ENCODE measurements around the gene SIK3.

The SIK3 gene

DNA sequence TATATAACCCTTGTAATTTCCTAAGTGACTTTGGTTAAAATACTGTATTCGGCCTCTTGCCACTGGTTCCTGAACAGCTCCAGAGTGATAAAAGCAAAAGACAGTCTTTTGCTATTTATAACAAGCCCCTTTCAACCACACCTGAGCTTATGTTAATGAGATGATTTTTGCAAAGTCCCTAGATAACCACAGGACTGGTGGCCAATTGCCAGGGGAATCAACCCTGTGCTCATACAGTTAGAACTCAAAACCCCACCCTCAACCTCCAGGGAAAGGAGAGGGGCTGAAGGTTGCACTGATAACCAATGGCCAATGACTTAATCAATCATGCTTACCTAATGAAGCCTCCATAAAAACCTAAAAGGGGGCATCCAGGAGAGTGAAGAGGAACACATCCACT, 77.9 kb downstream of the SIK3 start:
- no peak overlapping the region for H3K4me3 ChIP-seq (ENCODE audit: low read depth, low read length)
- TF ChIP-seq CTCF (IDR thresholded peaks at IDR 0.05; ENCODE audit: low read depth, low read length), result no peak

GRCh38 chr11:117019871-117020270, 78.4 kb downstream of the SIK3 start:
- H3K4me3 ChIP-seq (ENCODE audit: low read depth, low read length), result no peak overlapping the region
- TF ChIP-seq CTCF (IDR thresholded peaks at IDR 0.05; ENCODE audit: low read depth, low read length), result no peak

- no peak for TF ChIP-seq CTCF (IDR thresholded peaks at IDR 0.05; ENCODE audit: low read depth, low read length)
- no peak overlapping the region for H3K4me3 ChIP-seq (ENCODE audit: low read depth, low read length)
Measured at GRCh38 chr11:117017456-117017855, 80.8 kb downstream of the SIK3 start.

DNA sequence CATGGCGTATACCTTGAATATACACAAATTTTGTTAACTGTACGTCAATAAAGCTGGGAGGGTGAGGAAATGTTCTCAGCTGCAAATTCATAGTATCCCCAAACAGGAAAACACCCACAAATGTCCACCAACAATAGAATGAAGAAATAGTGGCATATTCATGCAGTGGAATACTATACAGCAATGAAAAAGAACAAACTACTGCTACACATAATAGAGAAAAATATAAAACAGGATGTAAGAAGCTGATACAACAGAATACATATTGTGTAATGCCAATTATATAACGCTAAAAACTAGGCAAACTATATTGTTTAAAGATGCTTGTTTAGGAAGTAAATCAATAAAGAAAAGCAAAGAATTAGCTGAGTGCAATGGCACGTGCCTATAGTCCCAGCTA, 81.5 kb downstream of the SIK3 start:
- no peak overlapping the region for H3K4me3 ChIP-seq (ENCODE audit: low read depth, low read length)
- no peak for TF ChIP-seq CTCF (IDR thresholded peaks at IDR 0.05; ENCODE audit: low read depth, low read length)

DNA sequence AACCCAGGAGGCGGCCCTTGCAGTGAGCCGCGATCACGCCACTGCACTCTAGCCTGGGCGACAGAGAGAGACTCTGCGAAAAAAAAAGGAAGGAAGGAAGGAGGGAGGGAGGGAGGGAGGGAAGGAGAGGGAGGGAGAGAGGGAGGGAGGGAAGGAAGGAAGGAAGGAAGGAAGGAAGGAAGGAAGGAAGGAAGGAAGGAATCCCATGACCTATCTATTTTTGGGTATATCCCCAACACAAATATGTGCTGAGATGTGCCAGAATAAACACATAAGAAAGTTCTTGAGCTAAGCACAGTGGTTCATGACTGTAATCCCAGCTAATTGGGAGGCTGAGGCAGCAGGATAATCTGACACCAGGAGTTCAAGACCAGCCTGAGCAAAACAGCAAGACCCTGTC, 82.0 kb downstream of the SIK3 start:
- no peak for TF ChIP-seq CTCF (IDR thresholded peaks at IDR 0.05; ENCODE audit: low read depth, low read length)
- no peak overlapping the region for H3K4me3 ChIP-seq (ENCODE audit: low read depth, low read length)

- no peak for TF ChIP-seq CTCF (IDR thresholded peaks at IDR 0.05; ENCODE audit: low read depth, low read length)
- no peak overlapping the region for H3K4me3 ChIP-seq (ENCODE audit: low read depth, low read length)
Measured at GRCh38 chr11:117011541-117011898, 86.7 kb downstream of the SIK3 start.

DNA sequence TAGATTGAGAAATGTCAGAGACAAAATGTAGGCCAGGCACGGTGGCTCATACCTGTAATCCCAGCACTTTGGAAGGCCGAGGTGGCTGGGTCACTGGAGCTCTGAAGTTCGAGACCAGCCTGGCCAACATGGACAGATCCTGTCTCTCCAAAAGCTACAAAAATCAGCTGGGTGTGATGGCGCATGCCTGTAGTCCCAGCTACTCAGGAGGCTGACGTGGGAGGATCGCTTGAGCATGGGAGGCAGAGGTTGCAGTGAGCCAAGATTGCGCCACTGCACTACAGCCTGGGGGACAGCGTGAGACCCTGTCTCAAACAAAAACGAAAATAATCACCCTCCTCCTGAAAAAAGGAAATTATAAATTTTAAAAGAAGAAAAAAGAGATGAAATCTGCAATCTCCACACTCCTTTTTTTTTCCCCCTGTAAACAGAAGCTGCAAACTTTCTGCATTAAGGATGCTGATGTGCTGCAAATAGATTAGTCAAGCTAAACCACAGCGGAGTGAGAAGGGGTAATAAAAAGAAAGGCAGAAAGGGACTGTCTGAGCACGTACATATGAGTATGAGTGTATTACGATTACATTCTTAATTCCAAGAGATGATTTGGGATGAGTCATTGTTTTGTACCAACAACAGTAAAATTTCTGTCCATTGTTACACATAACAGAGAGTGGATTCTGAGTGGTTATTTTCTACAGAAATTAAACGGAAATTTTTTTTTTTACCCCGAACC, 87.3 kb downstream of the SIK3 start:
- H3K4me3 ChIP-seq (ENCODE audit: low read depth, low read length), result no peak overlapping the region
- TF ChIP-seq CTCF (IDR thresholded peaks at IDR 0.05; ENCODE audit: low read depth, low read length), result no peak

All from WI38 (cell line).